Mesenchymal stem cell (in vitro differentiated cells and primary cell): ENCODE data around the gene TENM3.

Experiments
- DNase-seq: peaks from one replicate; pipeline ENCODE4 v3.0.0-alpha.2; 2013
- H2AFZ ChIP-seq: one replicate; pipeline ENCODE4 v1.6.1; 2013; ENCODE audit warnings: low read depth, mild to moderate bottlenecking, control low read depth, inconsistent platforms, low read length, moderate library complexity
- H2AK5ac ChIP-seq: 2 replicates; pipeline ENCODE4 v1.6.1; 2013; ENCODE audit warnings: low read length, moderate library complexity, mild to moderate bottlenecking, inconsistent platforms; ENCODE audit not compliant: severe bottlenecking
- H2BK120ac ChIP-seq: one replicate; pipeline ENCODE4 v1.6.1; 2013; ENCODE audit warnings: low read depth, mild to moderate bottlenecking, inconsistent platforms, low read length, moderate library complexity
- H2BK12ac ChIP-seq, 2 experiments: one replicate each; pipeline ENCODE4 v1.6.1; 2013; ENCODE audit warnings: inconsistent platforms in 2 of 2, low read length in 2 of 2, mild to moderate bottlenecking in 2 of 2, moderate library complexity in 2 of 2, control low read depth in 1 of 2
- H2BK15ac ChIP-seq: one replicate; pipeline ENCODE4 v1.6.1; 2013; ENCODE audit warnings: mild to moderate bottlenecking, low read depth, inconsistent platforms; ENCODE audit not compliant: poor library complexity, severe bottlenecking
- H2BK5ac ChIP-seq: 2 replicates; pipeline ENCODE4 v1.6.1; 2013; ENCODE audit warnings: low read depth, mild to moderate bottlenecking, low read length, control low read depth, inconsistent platforms; ENCODE audit not compliant: poor library complexity, severe bottlenecking
- H3K14ac ChIP-seq, 2 experiments: one replicate each; pipeline ENCODE4 v1.6.1; 2013; ENCODE audit warnings: inconsistent platforms in 2 of 2, low read length in 2 of 2, control low read depth in 1 of 2, mild to moderate bottlenecking in 1 of 2, moderate library complexity in 1 of 2
- H3K18ac ChIP-seq, 2 experiments: one replicate each; pipeline ENCODE4 v1.6.1; 2013; ENCODE audit warnings: inconsistent platforms in 2 of 2, low read length in 2 of 2, control low read depth in 1 of 2, low read depth in 1 of 2, mild to moderate bottlenecking in 1 of 2
- H3K23ac ChIP-seq, 2 experiments: one replicate each; pipeline ENCODE4 v1.6.1; 2013; ENCODE audit warnings: inconsistent platforms in 2 of 2, low read length in 2 of 2, mild to moderate bottlenecking in 2 of 2, moderate library complexity in 2 of 2, control low read depth in 1 of 2
- H3K27ac ChIP-seq: 2 replicates; pipeline ENCODE4 v1.5.1; 2013; ENCODE audit warnings: mild to moderate bottlenecking, moderate library complexity, low read length, control low read depth, inconsistent platforms; ENCODE audit not compliant: poor library complexity, severe bottlenecking
- H3K27me3 ChIP-seq, 2 experiments: 2 replicates each; pipeline versions ENCODE4 v1.6.1 to v1.7.0; 2013; ENCODE audit warnings: low read length in 2 of 2, mild to moderate bottlenecking in 2 of 2, moderate library complexity in 2 of 2, control low read depth in 1 of 2, inconsistent platforms in 1 of 2; ENCODE audit not compliant: control insufficient read depth in 1 of 2, insufficient read depth in 1 of 2
- H3K36me3 ChIP-seq, 2 experiments: 2 replicates each; pipeline versions ENCODE4 v1.6.1 to v1.7.0; 2013; ENCODE audit warnings: low read length in 2 of 2, control low read depth in 1 of 2, inconsistent platforms in 1 of 2, low read depth in 1 of 2, mild to moderate bottlenecking in 1 of 2; ENCODE audit not compliant: insufficient read depth in 2 of 2, control insufficient read depth in 1 of 2
- H3K4ac ChIP-seq, 2 experiments: one replicate each; pipeline ENCODE4 v1.6.1; 2013; ENCODE audit warnings: inconsistent platforms in 2 of 2, low read length in 2 of 2, mild to moderate bottlenecking in 2 of 2, moderate library complexity in 2 of 2, control low read depth in 1 of 2, low read depth in 1 of 2
- H3K4me1 ChIP-seq: 2 replicates; pipeline ENCODE4 v1.6.1; 2013; ENCODE audit warnings: low read depth, low read length, control low read depth; ENCODE audit not compliant: control insufficient read depth, insufficient read depth
- H3K4me2 ChIP-seq: 2 replicates; pipeline ENCODE4 v1.6.1; 2013; ENCODE audit warnings: low read length, mild to moderate bottlenecking, inconsistent platforms; ENCODE audit not compliant: poor library complexity, severe bottlenecking
- H3K4me3 ChIP-seq, 2 experiments: 2 replicates each; pipeline versions ENCODE4 v1.5.1 to v1.7.0; 2013; ENCODE audit warnings: low read length in 2 of 2, mild to moderate bottlenecking in 2 of 2, control low read depth in 1 of 2, low read depth in 1 of 2; ENCODE audit not compliant: insufficient read depth in 1 of 2
- H3K79me1 ChIP-seq: replicated peaks from 2 replicates; pipeline ENCODE4 v1.6.1; 2013; ENCODE audit warnings: mild to moderate bottlenecking, control low read depth, low read length, inconsistent platforms; ENCODE audit not compliant: poor library complexity, severe bottlenecking
- H3K9ac ChIP-seq: 2 replicates; pipeline ENCODE4 v1.7.0; 2013; ENCODE audit warnings: mild to moderate bottlenecking, low read length, moderate library complexity
- H3K9me3 ChIP-seq: 2 replicates; pipeline ENCODE4 v1.7.0; 2013; ENCODE audit warnings: mild to moderate bottlenecking, low read length; ENCODE audit not compliant: control insufficient read depth
- H4K8ac ChIP-seq: one replicate; pipeline ENCODE4 v1.6.1; 2013; ENCODE audit warnings: inconsistent platforms, mild to moderate bottlenecking, low read length, moderate library complexity
- H4K91ac ChIP-seq: one replicate; pipeline ENCODE4 v1.6.1; 2013; ENCODE audit warnings: mild to moderate bottlenecking, low read length, inconsistent platforms
- WGBS: methylation state at CpG from one replicate; pipeline ENCODE4 v1.1.7; 2013; ENCODE audit warnings: mixed read lengths; 5-methylcytosine and 5-hydroxymethylcytosine counted together

The TENM3 gene

GRCh38 chr4:182453830-182454229 lies 210.6 kb downstream of the TENM3 start:
- H3K27ac ChIP-seq: no peak overlapping the region
- H3K4ac ChIP-seq: no peak overlapping the region
- no peak for DNase-seq
- no peak overlapping the region for H3K14ac ChIP-seq
- H3K4me2 ChIP-seq: no peak overlapping the region
- no peak overlapping the region for H3K18ac ChIP-seq
- H2AK5ac ChIP-seq: no peak overlapping the region
- no peak overlapping the region for H4K8ac ChIP-seq
- H2BK120ac ChIP-seq: no peak overlapping the region
- H2BK5ac ChIP-seq: no peak overlapping the region
- H3K9me3 ChIP-seq: no peaks in the 10 kb centered on the region
- no peak overlapping the region for H3K9ac ChIP-seq
- 77% methylated on average over 2 of the region's 2 CpGs for WGBS
- H3K23ac ChIP-seq: no peak overlapping the region
- H3K4me1 ChIP-seq: no peaks in the 10 kb centered on the region
- no peaks in the 10 kb centered on the region for H3K27me3 ChIP-seq
- no peak overlapping the region for H2BK12ac ChIP-seq
- H3K36me3 ChIP-seq: no peaks in the 10 kb centered on the region
- H3K4me3 ChIP-seq: no peak overlapping the region
- H2AFZ ChIP-seq: no peak overlapping the region
- no peak overlapping the region for H2BK15ac ChIP-seq
- no peak overlapping the region for H4K91ac ChIP-seq
- peaks cover 6% of the 10 kb centered on the region for H3K79me1 ChIP-seq

GRCh38 chr4:182454440-182455013 lies 211.3 kb downstream of the TENM3 start:
- Histone ChIP-seq H3K9ac (no peak overlapping the region), H3K18ac (no peak overlapping the region), H3K4me3 (no peak overlapping the region), H2BK12ac (no peak overlapping the region), H3K23ac (no peak overlapping the region), H3K14ac (no peak overlapping the region), H3K79me1 (peaks cover 5% of the 10 kb centered on the region), H4K91ac (no peak overlapping the region), H2BK15ac (no peak overlapping the region), H3K4me2 (no peak overlapping the region), H2BK5ac (no peak overlapping the region), H2AK5ac (no peak overlapping the region), H2AFZ (no peak overlapping the region), H2BK120ac (no peak overlapping the region), H3K4ac (no peak overlapping the region), H3K9me3 (no peaks in the 10 kb centered on the region), H4K8ac (no peak overlapping the region), H3K36me3 (no peaks in the 10 kb centered on the region), H3K27me3 (no peaks in the 10 kb centered on the region), H3K27ac (no peak overlapping the region), H3K4me1 (no peaks in the 10 kb centered on the region)
- WGBS: 68% methylated on average over 3 of the region's 6 CpGs
- DNase-seq: no peak

GRCh38 chr4:182465114-182465513 lies 221.9 kb downstream of the TENM3 start:
- H3K23ac ChIP-seq: no peak overlapping the region
- H3K27ac ChIP-seq: no peak overlapping the region
- H3K4me1 ChIP-seq: no peaks in the 10 kb centered on the region
- H2AFZ ChIP-seq: no peak overlapping the region
- H2BK15ac ChIP-seq: no peak overlapping the region
- no peak overlapping the region for H3K4me3 ChIP-seq
- no peak overlapping the region for H2BK5ac ChIP-seq
- no peak overlapping the region for H3K9ac ChIP-seq
- no peak overlapping the region for H4K8ac ChIP-seq
- H3K9me3 ChIP-seq: no peaks in the 10 kb centered on the region
- H3K79me1 ChIP-seq: peaks cover 17% of the 10 kb centered on the region
- no peak overlapping the region for H2AK5ac ChIP-seq
- no peaks in the 10 kb centered on the region for H3K36me3 ChIP-seq
- H4K91ac ChIP-seq: no peak overlapping the region
- H2BK120ac ChIP-seq: no peak overlapping the region
- H2BK12ac ChIP-seq: no peak overlapping the region
- H3K18ac ChIP-seq: no peak overlapping the region
- H3K4me2 ChIP-seq: no peak overlapping the region
- no peak for DNase-seq
- H3K27me3 ChIP-seq: no peaks in the 10 kb centered on the region
- WGBS: 79% methylated on average over 5 of the region's 5 CpGs
- H3K4ac ChIP-seq: no peak overlapping the region
- H3K14ac ChIP-seq: no peak overlapping the region

- H3K79me1 ChIP-seq: peaks cover 17% of the 10 kb centered on the region
- H2BK15ac ChIP-seq: no peak overlapping the region
- no peak for DNase-seq
- no peak overlapping the region for H3K4me2 ChIP-seq
- H3K4ac ChIP-seq: no peak overlapping the region
- H3K27me3 ChIP-seq: no peaks in the 10 kb centered on the region
- H2BK12ac ChIP-seq: no peak overlapping the region
- no peak overlapping the region for H2BK5ac ChIP-seq
- WGBS: no CpG with 5 or more reads among the region's 1 CpG
- no peak overlapping the region for H3K14ac ChIP-seq
- no peak overlapping the region for H4K8ac ChIP-seq
- no peak overlapping the region for H4K91ac ChIP-seq
- H3K18ac ChIP-seq: no peak overlapping the region
- H2AFZ ChIP-seq: no peak overlapping the region
- H2BK120ac ChIP-seq: no peak overlapping the region
- no peak overlapping the region for H3K27ac ChIP-seq
- H3K4me1 ChIP-seq: no peaks in the 10 kb centered on the region
- H3K23ac ChIP-seq: no peak overlapping the region
- no peak overlapping the region for H2AK5ac ChIP-seq
- peaks cover 1% of the 10 kb centered on the region for H3K9me3 ChIP-seq
- H3K9ac ChIP-seq: no peak overlapping the region
- H3K4me3 ChIP-seq: no peak overlapping the region
- no peaks in the 10 kb centered on the region for H3K36me3 ChIP-seq
Measured at GRCh38 chr4:182465979-182466378, 222.8 kb downstream of the TENM3 start.
